Pulmonary artery endothelial cell (primary cell): Measurements from ENCODE around the gene SRSF4. TPM values are rescaled to one million over a fixed set of nuclear protein-coding genes. Genes with fewer than 3 reads are reported as not detected.

Experiments used
- total RNA-seq: library from RNA; depleted of rRNA; stranded (reverse); fragments of >200 nt; gene quantifications from 2 replicates; pipeline ENCODE4 v1.2.3, GENCODE V29; 2014

Gene SRSF4
- total RNA-seq, 1 donor from 2014 or later: 37.8 TPM

Other genes starting within 250 kb of the SRSF4 start
- 0.92 and 1.7 TPM in 2 replicates for gene TMEM200B, start 58.0 kb downstream of the SRSF4 start, total RNA-seq
- 17.2 and 28.1 TPM in 2 replicates for gene MECR, start 49.0 kb upstream of the SRSF4 start, total RNA-seq
- gene PTPRU, start 54.6 kb upstream of the SRSF4 start, total RNA-seq: 2.8 and 3.8 TPM in 2 replicates